ENCODE data around the gene ICA1.

DNA sequence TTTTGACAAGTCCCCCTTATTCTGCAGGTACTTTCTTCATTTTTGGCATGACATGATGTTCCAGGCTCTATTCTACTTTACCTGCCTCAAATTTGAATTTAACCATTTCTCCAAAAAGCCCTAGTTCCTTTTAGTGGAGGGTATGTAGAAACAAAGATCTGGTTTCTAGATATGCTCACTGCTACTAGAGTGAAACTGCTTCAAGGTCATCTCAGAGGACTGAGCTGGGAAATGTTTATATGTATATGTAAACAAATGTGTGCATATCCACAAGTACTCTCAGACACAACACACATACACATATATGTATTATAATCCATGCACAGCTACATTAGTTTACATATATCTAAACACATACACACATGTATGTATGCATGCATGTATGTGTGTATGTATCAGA, 69.1 kb downstream of the ICA1 start:
- TF ChIP-seq, protein P1, sequence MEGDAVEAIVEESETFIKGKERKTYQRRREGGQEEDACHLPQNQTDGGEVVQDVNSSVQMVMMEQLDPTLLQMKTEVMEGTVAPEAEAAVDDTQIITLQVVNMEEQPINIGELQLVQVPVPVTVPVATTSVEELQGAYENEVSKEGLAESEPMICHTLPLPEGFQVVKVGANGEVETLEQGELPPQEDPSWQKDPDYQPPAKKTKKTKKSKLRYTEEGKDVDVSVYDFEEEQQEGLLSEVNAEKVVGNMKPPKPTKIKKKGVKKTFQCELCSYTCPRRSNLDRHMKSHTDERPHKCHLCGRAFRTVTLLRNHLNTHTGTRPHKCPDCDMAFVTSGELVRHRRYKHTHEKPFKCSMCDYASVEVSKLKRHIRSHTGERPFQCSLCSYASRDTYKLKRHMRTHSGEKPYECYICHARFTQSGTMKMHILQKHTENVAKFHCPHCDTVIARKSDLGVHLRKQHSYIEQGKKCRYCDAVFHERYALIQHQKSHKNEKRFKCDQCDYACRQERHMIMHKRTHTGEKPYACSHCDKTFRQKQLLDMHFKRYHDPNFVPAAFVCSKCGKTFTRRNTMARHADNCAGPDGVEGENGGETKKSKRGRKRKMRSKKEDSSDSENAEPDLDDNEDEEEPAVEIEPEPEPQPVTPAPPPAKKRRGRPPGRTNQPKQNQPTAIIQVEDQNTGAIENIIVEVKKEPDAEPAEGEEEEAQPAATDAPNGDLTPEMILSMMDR (IDR thresholded peaks at IDR 0.05) = no peak
- TF ChIP-seq POLR2A (IDR thresholded peaks at IDR 0.05) = no peak
- no peak for TF ChIP-seq POLR2AphosphoS5 (IDR thresholded peaks at IDR 0.05)
